A673 (cell line): ENCODE measurements around the gene CAPN8. TPM values are rescaled to one million over a fixed set of nuclear protein-coding genes. Genes with fewer than 3 reads are reported as not detected.

Experiments used
- BruUV-seq: library from RNA; stranded (reverse); fragments of 400-500 nt; replicated peaks from 2 replicates; lab custom pipeline; 2021; lab: Mats Ljungman, UMichigan
- CTCF ChIA-PET: fragments of 300-600 bp; sonication (Branson Sonifier 250); formaldehyde crosslinking; loops from one replicate; lab custom pipeline; 2022; ENCODE audit warnings: antibody characterized with exemption; lab: Charles Lee
- POLR2A ChIA-PET: fragments of 300-600 bp; sonication (Branson Sonifier 250); formaldehyde crosslinking; loops from one replicate; lab custom pipeline; 2022; ENCODE audit warnings: antibody characterized with exemption; ENCODE audit not compliant: low non-redundant PET; lab: Charles Lee
- DNase-seq: peaks from one replicate; pipeline ENCODE4 v3.0.0-alpha.2; 2015; ENCODE audit warnings: low spot score
- H3K27ac ChIP-seq: fragments of 200-600 bp; sonication (generic); 2 replicates; pipeline ENCODE4 v1.5.1; 2016; ENCODE audit warnings: mixed run types, low read depth, mild to moderate bottlenecking, mixed read lengths, antibody characterized with exemption, low read length; ENCODE audit not compliant: poor library complexity, severe bottlenecking
- H3K27me3 ChIP-seq: fragments of 200-600 bp; sonication (generic); replicated peaks from 2 replicates; pipeline ENCODE4 v1.6.1; 2017; ENCODE audit warnings: mixed run types, low read depth, mild to moderate bottlenecking, mixed read lengths, antibody characterized with exemption, low read length; ENCODE audit not compliant: insufficient read depth, poor library complexity
- H3K36me3 ChIP-seq: fragments of 200-600 bp; sonication (generic); 2 replicates; pipeline ENCODE4 v1.6.1; 2016; ENCODE audit warnings: mixed run types, mild to moderate bottlenecking, mixed read lengths, antibody characterized with exemption, low read length; ENCODE audit not compliant: insufficient read depth, poor library complexity, severe bottlenecking
- H3K4me1 ChIP-seq: fragments of 200-600 bp; sonication (generic); 2 replicates; pipeline ENCODE4 v1.6.1; 2017; ENCODE audit warnings: mixed run types, mild to moderate bottlenecking, mixed read lengths, antibody characterized with exemption, low read length; ENCODE audit not compliant: insufficient read depth, poor library complexity, severe bottlenecking
- H3K4me3 ChIP-seq: fragments of 200-600 bp; sonication (generic); 2 replicates; pipeline ENCODE4 v1.5.1; 2016; ENCODE audit warnings: low read depth, mixed run types, mild to moderate bottlenecking, mixed read lengths, low read length; ENCODE audit not compliant: poor library complexity, severe bottlenecking
- H3K9me3 ChIP-seq: fragments of 200-600 bp; sonication (generic); 2 replicates; pipeline ENCODE4 v1.6.1; 2016; ENCODE audit warnings: mixed run types, low read depth, mild to moderate bottlenecking, mixed read lengths, antibody characterized with exemption, low read length; ENCODE audit not compliant: poor library complexity, severe bottlenecking
- CTCF ChIP-seq: fragments of 300-800, 200-600 bp; sonication (generic); conservative IDR thresholded peaks from 2 replicates; pipeline ENCODE4 v1.5.1; 2017; ENCODE audit warnings: low read depth, mild to moderate bottlenecking, antibody characterized with exemption, low read length, moderate library complexity, mixed read lengths
- EZH2 ChIP-seq: fragments of 200-600 bp; sonication (generic); IDR thresholded peaks from 2 replicates; pipeline ENCODE4 v1.6.1; 2017; ENCODE audit warnings: borderline replicate concordance, low read depth, mild to moderate bottlenecking, mixed read lengths, antibody characterized with exemption, low read length; ENCODE audit not compliant: poor library complexity, severe bottlenecking
- intact Hi-C: fragments of 100-400 bp; cut with micrococcal nuclease; formaldehyde crosslinking; loops from one replicate; pipeline ENCODE4 v1.10.0; 2022; ENCODE audit not compliant: unreplicated experiment
- total RNA-seq: library from RNA; stranded (reverse); gene quantifications from 2 replicates; pipeline ENCODE4 v1.2.3, GENCODE V29; 2021

The CAPN8 gene
- total RNA-seq, 1 experiment from 2014 or later: not detected

- H3K4me3 ChIP-seq: no peak overlapping the region
- CTCF ChIA-PET: interaction anchor here (0.6 kb wide), 1 partner anchor 177 kb away, joined by 4 read pairs; no protein-coding TSS in a partner anchor
- no peaks in the 10 kb centered on the region for H3K36me3 ChIP-seq
- no peaks in the 10 kb centered on the region for H3K4me1 ChIP-seq
- DNase-seq: no peak
- no peak for TF ChIP-seq EZH2
- no peak for TF ChIP-seq CTCF
- H3K9me3 ChIP-seq: no peaks in the 10 kb centered on the region
- H3K27ac ChIP-seq: no peak overlapping the region
- POLR2A ChIA-PET: no interaction called here
- no peaks in the 10 kb centered on the region for H3K27me3 ChIP-seq
- intact Hi-C loops: no loop called here
- BruUV-seq: no TSS peak
These were observed 124.9 kb downstream of the CAPN8 start for GRCh38 chr1:223540485-223541106.

- Histone ChIP-seq H3K4me3 (no peak overlapping the region), H3K27me3 (no peaks in the 10 kb centered on the region), H3K27ac (no peak overlapping the region), H3K9me3 (no peaks in the 10 kb centered on the region), H3K36me3 (no peaks in the 10 kb centered on the region), H3K4me1 (no peaks in the 10 kb centered on the region)
- intact Hi-C loops: no loop called here
- no peak for DNase-seq
- BruUV-seq: no TSS peak
- CTCF ChIA-PET: no interaction called here
- POLR2A ChIA-PET: no interaction called here
- no peak for TF ChIP-seq CTCF
- TF ChIP-seq EZH2: no peak
These were observed 125.8 kb downstream of the CAPN8 start for GRCh38 chr1:223539750-223540149.

- H3K4me1 ChIP-seq: no peaks in the 10 kb centered on the region
- intact Hi-C loops: no loop called here
- DNase-seq: no peak
- no peaks in the 10 kb centered on the region for H3K27me3 ChIP-seq
- H3K9me3 ChIP-seq: no peaks in the 10 kb centered on the region
- TF ChIP-seq EZH2: no peak
- no peak for TF ChIP-seq CTCF
- no peak overlapping the region for H3K27ac ChIP-seq
- H3K36me3 ChIP-seq: no peaks in the 10 kb centered on the region
- no peak overlapping the region for H3K4me3 ChIP-seq
- CTCF ChIA-PET: no interaction called here
- no TSS peak for BruUV-seq
- POLR2A ChIA-PET: no interaction called here
These were observed 126.5 kb downstream of the CAPN8 start for GRCh38 chr1:223538981-223539380.
